ENCODE data around the gene RNPEPL1. TPM values are rescaled to one million over a fixed set of nuclear protein-coding genes. Genes with fewer than 3 reads are reported as not detected.
A peak's percentile ranks its signal among the peaks of the same experiment; 100 is the strongest.
"Not testable (repeated sequence)": the region's sequence is repeated elsewhere in the genome, so short reads cannot be mapped to it uniquely, and the experiment has no call there.

RNPEPL1 gene
- polyA plus RNA-seq, 3 donors: 15.4 to 100 (median 36.4) TPM

DNA sequence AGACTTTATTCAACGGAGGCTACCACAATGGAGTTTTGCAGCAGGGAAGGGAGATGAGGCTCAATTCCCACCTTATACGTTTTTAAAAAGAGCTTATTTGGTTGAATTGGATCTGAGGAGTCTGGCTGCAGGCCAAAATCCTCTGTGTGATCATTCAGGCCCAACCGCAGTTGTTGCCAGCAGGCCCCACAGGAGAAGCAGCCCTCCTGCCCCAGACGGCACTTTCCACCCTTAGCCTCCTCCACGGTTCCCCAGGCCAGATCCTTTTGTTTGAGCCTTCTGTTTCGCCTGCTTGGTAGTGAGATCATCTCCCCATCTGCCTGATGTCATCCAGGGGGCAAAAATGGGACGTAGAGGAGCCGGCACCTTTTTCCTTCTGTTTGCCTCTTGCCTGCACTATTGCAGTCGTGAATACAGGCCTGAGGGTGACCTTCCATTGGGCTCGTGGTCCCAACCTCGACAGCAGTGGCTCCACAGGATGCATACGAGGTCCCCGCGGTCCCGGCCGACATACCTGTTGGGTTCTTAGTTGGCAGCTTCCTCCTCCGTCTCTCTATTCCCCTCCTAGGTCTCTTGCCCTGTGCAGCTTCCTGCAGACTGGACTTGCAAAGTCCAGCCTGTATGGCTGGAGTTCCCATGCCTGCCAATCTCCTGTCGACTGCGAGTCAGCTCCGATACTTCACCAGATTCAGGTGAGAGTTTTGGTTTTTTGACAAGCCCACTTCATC lies 47.7 kb downstream of the RNPEPL1 start:
- Mint-ChIP-seq H3K36me3 (peaks cover 0 to 5% of the 10 kb centered on the region in 2 donors), H3K9me3 (peaks cover 0 to 8% (median 4%) of the 10 kb centered on the region in 7 donors), H3K27me3 (ENCODE audit: low read depth in 3 of 3) (no peaks in the 10 kb centered on the region), H3K4me1 (peaks cover 19% of the 10 kb centered on the region), H3K4me3 (no peak overlapping the region), H3K27ac (peak overlapping the region in 1 of 7 donors; percentile 82)
- TF ChIP-seq, protein P1, sequence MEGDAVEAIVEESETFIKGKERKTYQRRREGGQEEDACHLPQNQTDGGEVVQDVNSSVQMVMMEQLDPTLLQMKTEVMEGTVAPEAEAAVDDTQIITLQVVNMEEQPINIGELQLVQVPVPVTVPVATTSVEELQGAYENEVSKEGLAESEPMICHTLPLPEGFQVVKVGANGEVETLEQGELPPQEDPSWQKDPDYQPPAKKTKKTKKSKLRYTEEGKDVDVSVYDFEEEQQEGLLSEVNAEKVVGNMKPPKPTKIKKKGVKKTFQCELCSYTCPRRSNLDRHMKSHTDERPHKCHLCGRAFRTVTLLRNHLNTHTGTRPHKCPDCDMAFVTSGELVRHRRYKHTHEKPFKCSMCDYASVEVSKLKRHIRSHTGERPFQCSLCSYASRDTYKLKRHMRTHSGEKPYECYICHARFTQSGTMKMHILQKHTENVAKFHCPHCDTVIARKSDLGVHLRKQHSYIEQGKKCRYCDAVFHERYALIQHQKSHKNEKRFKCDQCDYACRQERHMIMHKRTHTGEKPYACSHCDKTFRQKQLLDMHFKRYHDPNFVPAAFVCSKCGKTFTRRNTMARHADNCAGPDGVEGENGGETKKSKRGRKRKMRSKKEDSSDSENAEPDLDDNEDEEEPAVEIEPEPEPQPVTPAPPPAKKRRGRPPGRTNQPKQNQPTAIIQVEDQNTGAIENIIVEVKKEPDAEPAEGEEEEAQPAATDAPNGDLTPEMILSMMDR (IDR thresholded peaks at IDR 0.05): no peak
- H3K27me3 ChIP-seq (ENCODE audit: control insufficient read depth in 2 of 2, insufficient read depth in 2 of 2, low read length in 2 of 2): no peaks in the 10 kb centered on the region
- H3K79me2 ChIP-seq (ENCODE audit: insufficient read depth, low read length): no peaks in the 10 kb centered on the region
- H3K27ac ChIP-seq (ENCODE audit: low read depth in 1 of 2, low read length in 2 of 2): no peak overlapping the region
- no peak overlapping the region for H3K4me2 ChIP-seq (replicated peaks; ENCODE audit: extremely low read depth, low read length, poor library complexity, severe bottlenecking)
- WGBS (ENCODE audit: insufficient coverage): 89% methylated on average over 17 of the region's 20 CpGs
- no peaks in the 10 kb centered on the region for H3K36me3 ChIP-seq (replicated peaks in 1 of 2; ENCODE audit: control insufficient read depth in 1 of 2, insufficient read depth in 2 of 2, low read length in 2 of 2)
- peaks cover 43 to 49% of the 10 kb centered on the region in 2 donors for H3K4me1 ChIP-seq (ENCODE audit: control insufficient read depth in 1 of 2, insufficient read depth in 2 of 2, low read length in 2 of 2)
- H3K9me3 ChIP-seq (replicated peaks in 1 of 2; ENCODE audit: control insufficient read depth in 1 of 2, insufficient read depth in 1 of 2, low read length in 2 of 2): no peaks in the 10 kb centered on the region
- no peaks in the 10 kb centered on the region for H4K20me1 ChIP-seq (ENCODE audit: insufficient read depth, low read length)
- no peak overlapping the region for H2AFZ ChIP-seq (ENCODE audit: insufficient read depth, low read depth, low read length, poor library complexity, severe bottlenecking)
- intact Hi-C loops (cut with micrococcal nuclease): no loop called here
- H3K4me3 ChIP-seq (replicated peaks in 1 of 3; ENCODE audit: low read depth in 2 of 3, low read length in 3 of 3): no peak overlapping the region
- H3K9ac ChIP-seq (ENCODE audit: insufficient read depth, low read length, poor library complexity, severe bottlenecking): no peak overlapping the region
- no peak for DNase-seq

DNA sequence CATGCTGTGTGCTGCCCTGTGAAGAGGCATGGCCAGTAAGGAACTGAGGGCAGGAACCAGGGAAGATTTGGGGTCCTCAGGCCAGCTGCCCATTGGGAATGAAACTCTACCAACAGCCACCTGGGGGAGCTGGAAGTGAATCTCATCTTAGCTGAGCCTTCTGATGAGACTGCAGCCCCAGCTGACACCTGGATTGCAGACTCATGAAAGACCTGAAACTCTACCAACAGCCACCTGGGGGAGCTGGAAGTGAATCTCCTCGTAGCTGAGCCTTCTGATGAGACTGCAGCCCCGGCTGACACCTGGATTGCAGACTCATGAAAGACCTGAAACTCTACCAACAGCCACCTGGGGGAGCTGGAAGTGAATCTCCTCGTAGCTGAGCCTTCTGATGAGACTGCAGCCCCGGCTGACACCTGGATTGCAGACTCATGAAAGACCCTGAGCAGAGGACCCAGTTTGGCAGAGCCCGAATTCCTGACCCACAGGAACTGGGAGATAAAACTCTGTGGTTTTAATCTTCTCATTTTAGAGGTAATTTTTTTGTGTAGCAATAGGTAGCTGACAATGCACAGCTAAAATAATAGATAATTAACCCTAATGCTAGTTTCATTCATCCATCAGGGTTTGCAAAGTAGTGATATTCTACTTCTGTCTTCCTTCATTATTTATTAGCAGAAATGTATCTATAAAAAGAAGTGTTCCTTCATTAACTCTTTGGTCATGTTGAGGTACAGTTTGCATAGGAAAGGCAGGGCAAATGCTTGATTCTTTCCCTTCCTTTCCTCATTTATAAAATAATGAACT lies 48.8 kb downstream of the RNPEPL1 start:
- H3K4me1 ChIP-seq (ENCODE audit: control insufficient read depth in 1 of 2, insufficient read depth in 2 of 2, low read length in 2 of 2): peaks cover 43 to 49% of the 10 kb centered on the region in 2 donors
- intact Hi-C loops (cut with micrococcal nuclease); H3K27ac Mint-ChIP-seq; H3K4me2 ChIP-seq (replicated peaks; ENCODE audit: extremely low read depth, low read length, poor library complexity, severe bottlenecking); DNase-seq; H3K9me3 ChIP-seq (replicated peaks in 1 of 2; ENCODE audit: control insufficient read depth in 1 of 2, insufficient read depth in 1 of 2, low read length in 2 of 2); H3K27me3 ChIP-seq (ENCODE audit: control insufficient read depth in 2 of 2, insufficient read depth in 2 of 2, low read length in 2 of 2); H3K9ac ChIP-seq (ENCODE audit: insufficient read depth, low read length, poor library complexity, severe bottlenecking); H3K27ac ChIP-seq (ENCODE audit: low read depth in 1 of 2, low read length in 2 of 2); H3K4me3 ChIP-seq (replicated peaks in 1 of 3; ENCODE audit: low read depth in 2 of 3, low read length in 3 of 3); H3K36me3 Mint-ChIP-seq; H4K20me1 ChIP-seq (ENCODE audit: insufficient read depth, low read length); H3K36me3 ChIP-seq (replicated peaks in 1 of 2; ENCODE audit: control insufficient read depth in 1 of 2, insufficient read depth in 2 of 2, low read length in 2 of 2); H3K27me3 Mint-ChIP-seq (ENCODE audit: low read depth in 3 of 3); H3K4me3 Mint-ChIP-seq; H2AFZ ChIP-seq (ENCODE audit: insufficient read depth, low read depth, low read length, poor library complexity, severe bottlenecking); H3K79me2 ChIP-seq (ENCODE audit: insufficient read depth, low read length): not testable (repeated sequence)
- Mint-ChIP-seq H3K4me1 (peaks cover 30% of the 10 kb centered on the region), H3K9me3 (peaks cover 0 to 10% (median 3%) of the 10 kb centered on the region in 7 donors)
- WGBS (ENCODE audit: insufficient coverage): no CpG with 5 or more reads among the region's 5 CpGs
- TF ChIP-seq, protein P1 (IDR thresholded peaks at IDR 0.05): peak; percentile 24

Data from CD14-positive monocyte (primary cell).